Breast epithelium (tissue), 4 donors: ENCODE data around the gene PLCB4. TPM values are rescaled to one million over a fixed set of nuclear protein-coding genes. Genes with fewer than 3 reads are reported as not detected.
A peak's percentile ranks its signal among the peaks of the same experiment; 100 is the strongest.

Experiments
- DNase-seq, 2 donors: peaks; one replicate each; pipeline ENCODE4 v3.0.0-alpha.2; 2019; ENCODE audit warnings: low spot score in 2 of 2
- H3K27ac ChIP-seq, 2 donors: fragments of 200-600 bp; sonication (generic) in 1 of 2; one replicate each; pipeline ENCODE4 v1.5.1; 2016 to 2019; ENCODE audit warnings: mild to moderate bottlenecking in 1 of 2
- H3K27me3 ChIP-seq, 2 donors: fragments of 200-600 bp; sonication (generic) in 1 of 2; one replicate each; pipeline versions ENCODE4 v1.5.1 to v1.6.0; 2017 to 2019; ENCODE audit warnings: control low read depth in 1 of 2, mild to moderate bottlenecking in 1 of 2
- H3K36me3 ChIP-seq: fragments of 200-600 bp; one replicate; pipeline ENCODE4 v1.5.1; 2019
- H3K4me1 ChIP-seq, 2 donors: fragments of 200-600 bp; sonication (generic); one replicate each; pipeline ENCODE4 v1.5.1; 2016 to 2019; ENCODE audit warnings: control low read depth in 1 of 2
- H3K4me3 ChIP-seq, 3 donors: fragments of 200-600 bp; sonication (generic); 1 replicate in 2 of 3; 2 replicates in 1 of 3; pipeline ENCODE4 v1.5.1; 2016 to 2019; ENCODE audit warnings: mild to moderate bottlenecking in 3 of 3, moderate library complexity in 2 of 3
- H3K9me3 ChIP-seq, 2 donors: fragments of 200-600 bp; sonication (generic) in 1 of 2; one replicate each; pipeline ENCODE4 v1.5.1; 2016 to 2019; ENCODE audit warnings: control low read depth in 1 of 2
- CTCF ChIP-seq, 3 donors: fragments of 450-650 bp; IDR thresholded peaks; one replicate each; pipeline ENCODE4 v1.5.1; 2016 to 2017; ENCODE audit warnings: antibody characterized with exemption in 3 of 3, mild to moderate bottlenecking in 3 of 3, moderate library complexity in 3 of 3
- POLR2A ChIP-seq: fragments of 450-650 bp; IDR thresholded peaks from one replicate; pipeline ENCODE4 v1.6.1; 2016; ENCODE audit warnings: antibody characterized with exemption, mild to moderate bottlenecking, moderate library complexity
- POLR2AphosphoS5 ChIP-seq, 3 donors: sonication (generic); formaldehyde crosslinking; IDR thresholded peaks; one replicate each; pipeline ENCODE4 v1.6.1; 2017; ENCODE audit warnings: antibody characterized with exemption in 3 of 3
- intact Hi-C: fragments of 100-400 bp; cut with DNase I; formaldehyde crosslinking; loops from one replicate; pipeline ENCODE4 v1.15.1; 2023; ENCODE audit warnings: low total_unique reads
- total RNA-seq, 3 donors: library from RNA; depleted of rRNA; stranded (reverse); fragments of >200 nt; gene quantifications; one replicate each; pipeline ENCODE4 v1.1.0, GENCODE V29; 2016

PLCB4 gene
- total RNA-seq, 3 donors from 2014 or later: 9.4 to 17.7 (median 13.0) TPM

GRCh38 chr20:9500121-9500520, 431.2 kb downstream of the PLCB4 start:
- no peak for DNase-seq
- Histone ChIP-seq H3K4me3 (no peak overlapping the region), H3K27me3 (no peaks in the 10 kb centered on the region), H3K27ac (no peak overlapping the region), H3K4me1 (no peaks in the 10 kb centered on the region), H3K36me3 (no peaks in the 10 kb centered on the region), H3K9me3 (no peaks in the 10 kb centered on the region)
- TF ChIP-seq POLR2A (no peak), CTCF (IDR thresholded peaks at IDR 0.05) (no peak), POLR2AphosphoS5 (IDR thresholded peaks at IDR 0.05) (no peak)
- intact Hi-C loops: no loop called here

GRCh38 chr20:9501473-9501872, 432.6 kb downstream of the PLCB4 start:
- Histone ChIP-seq H3K4me1 (no peaks in the 10 kb centered on the region), H3K27ac (no peak overlapping the region), H3K4me3 (no peak overlapping the region), H3K27me3 (peaks cover 0 to 10% of the 10 kb centered on the region in 2 donors), H3K9me3 (no peaks in the 10 kb centered on the region), H3K36me3 (no peaks in the 10 kb centered on the region)
- no peak for DNase-seq
- intact Hi-C loops: no loop called here
- no peak for TF ChIP-seq POLR2AphosphoS5 (IDR thresholded peaks at IDR 0.05)
- TF ChIP-seq CTCF (IDR thresholded peaks at IDR 0.05): no peak
- TF ChIP-seq POLR2A: no peak

GRCh38 chr20:9503526-9504245, 434.8 kb downstream of the PLCB4 start:
- intact Hi-C loops: no loop called here
- Histone ChIP-seq H3K9me3 (no peaks in the 10 kb centered on the region), H3K4me3 (no peak overlapping the region), H3K36me3 (no peaks in the 10 kb centered on the region), H3K27me3 (peaks cover 0 to 33% of the 10 kb centered on the region in 2 donors), H3K4me1 (no peaks in the 10 kb centered on the region), H3K27ac (no peak overlapping the region)
- TF ChIP-seq CTCF (IDR thresholded peaks at IDR 0.05): no peak
- no peak for TF ChIP-seq POLR2A
- TF ChIP-seq POLR2AphosphoS5 (IDR thresholded peaks at IDR 0.05): no peak
- no peak for DNase-seq

GRCh38 chr20:9506280-9506821, 437.5 kb downstream of the PLCB4 start:
- intact Hi-C loops: no loop called here
- H3K9me3 ChIP-seq: no peaks in the 10 kb centered on the region
- no peaks in the 10 kb centered on the region for H3K4me1 ChIP-seq
- peak overlapping the region in 2 of 3 donors; percentile 21 to 26 for H3K4me3 ChIP-seq
- TF ChIP-seq CTCF (IDR thresholded peaks at IDR 0.05) (no peak), POLR2AphosphoS5 (IDR thresholded peaks at IDR 0.05) (no peak), POLR2A (no peak)
- no peak for DNase-seq
- peaks cover 0 to 41% of the 10 kb centered on the region in 2 donors for H3K27me3 ChIP-seq
- H3K36me3 ChIP-seq: no peaks in the 10 kb centered on the region
- H3K27ac ChIP-seq: no peak overlapping the region

- no peak overlapping the region for H3K27ac ChIP-seq
- H3K4me1 ChIP-seq: no peaks in the 10 kb centered on the region
- no peak for TF ChIP-seq POLR2A
- peaks cover 0 to 41% of the 10 kb centered on the region in 2 donors for H3K27me3 ChIP-seq
- H3K9me3 ChIP-seq: no peaks in the 10 kb centered on the region
- peak overlapping the region in 2 of 3 donors; percentile 21 to 26 for H3K4me3 ChIP-seq
- DNase-seq: no peak
- intact Hi-C loops: no loop called here
- H3K36me3 ChIP-seq: no peaks in the 10 kb centered on the region
Observed at GRCh38 chr20:9506964-9507369, 438.1 kb downstream of the PLCB4 start.
